Epithelial cell of esophagus (primary cell): Measurements from ENCODE around the gene SPCS1.

Experiments
- DNase-seq: peaks from one replicate; pipeline ENCODE4 v3.0.0; 2010; ENCODE audit warnings: low read depth
- H3K4me3 ChIP-seq: 2 replicates; pipeline ENCODE4 v1.5.1; 2011; ENCODE audit warnings: mild to moderate bottlenecking, low read length, control low read depth
- TF ChIP-seq, protein P1 (sequence below): IDR thresholded peaks from 2 replicates; pipeline ENCODE4 v1.5.1; 2011; ENCODE audit warnings: low read depth, mild to moderate bottlenecking, low read length, control low read depth, inconsistent platforms; ENCODE audit not compliant: insufficient read depth; ENCODE audit errors: missing control alignments

SPCS1 gene

DNA sequence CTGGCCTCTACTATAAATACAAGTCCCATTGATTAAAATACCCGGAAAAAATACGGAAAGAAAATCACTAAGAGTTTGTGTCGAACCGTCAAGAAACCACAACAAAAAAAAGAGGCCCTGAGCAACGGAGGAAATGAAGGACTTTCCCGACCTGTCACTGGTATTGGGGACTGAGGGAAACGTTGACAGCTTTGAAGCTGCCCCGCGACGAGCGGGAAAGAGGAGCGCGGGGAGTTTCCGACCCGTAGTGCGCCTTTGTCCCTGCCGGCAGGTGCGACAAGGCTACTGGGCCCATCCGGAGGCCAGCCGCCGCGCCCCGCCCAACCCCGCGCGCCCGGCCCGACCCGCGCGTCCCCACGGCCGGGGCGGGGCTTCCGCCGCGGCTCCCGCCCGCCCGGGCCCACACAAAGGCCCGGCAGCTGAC, 20.6 kb upstream of the SPCS1 start:
- TF ChIP-seq, protein P1, sequence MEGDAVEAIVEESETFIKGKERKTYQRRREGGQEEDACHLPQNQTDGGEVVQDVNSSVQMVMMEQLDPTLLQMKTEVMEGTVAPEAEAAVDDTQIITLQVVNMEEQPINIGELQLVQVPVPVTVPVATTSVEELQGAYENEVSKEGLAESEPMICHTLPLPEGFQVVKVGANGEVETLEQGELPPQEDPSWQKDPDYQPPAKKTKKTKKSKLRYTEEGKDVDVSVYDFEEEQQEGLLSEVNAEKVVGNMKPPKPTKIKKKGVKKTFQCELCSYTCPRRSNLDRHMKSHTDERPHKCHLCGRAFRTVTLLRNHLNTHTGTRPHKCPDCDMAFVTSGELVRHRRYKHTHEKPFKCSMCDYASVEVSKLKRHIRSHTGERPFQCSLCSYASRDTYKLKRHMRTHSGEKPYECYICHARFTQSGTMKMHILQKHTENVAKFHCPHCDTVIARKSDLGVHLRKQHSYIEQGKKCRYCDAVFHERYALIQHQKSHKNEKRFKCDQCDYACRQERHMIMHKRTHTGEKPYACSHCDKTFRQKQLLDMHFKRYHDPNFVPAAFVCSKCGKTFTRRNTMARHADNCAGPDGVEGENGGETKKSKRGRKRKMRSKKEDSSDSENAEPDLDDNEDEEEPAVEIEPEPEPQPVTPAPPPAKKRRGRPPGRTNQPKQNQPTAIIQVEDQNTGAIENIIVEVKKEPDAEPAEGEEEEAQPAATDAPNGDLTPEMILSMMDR = no peak
- DNase-seq = peak; percentile 71
- peak overlapping the region; percentile 75 for H3K4me3 ChIP-seq

DNA sequence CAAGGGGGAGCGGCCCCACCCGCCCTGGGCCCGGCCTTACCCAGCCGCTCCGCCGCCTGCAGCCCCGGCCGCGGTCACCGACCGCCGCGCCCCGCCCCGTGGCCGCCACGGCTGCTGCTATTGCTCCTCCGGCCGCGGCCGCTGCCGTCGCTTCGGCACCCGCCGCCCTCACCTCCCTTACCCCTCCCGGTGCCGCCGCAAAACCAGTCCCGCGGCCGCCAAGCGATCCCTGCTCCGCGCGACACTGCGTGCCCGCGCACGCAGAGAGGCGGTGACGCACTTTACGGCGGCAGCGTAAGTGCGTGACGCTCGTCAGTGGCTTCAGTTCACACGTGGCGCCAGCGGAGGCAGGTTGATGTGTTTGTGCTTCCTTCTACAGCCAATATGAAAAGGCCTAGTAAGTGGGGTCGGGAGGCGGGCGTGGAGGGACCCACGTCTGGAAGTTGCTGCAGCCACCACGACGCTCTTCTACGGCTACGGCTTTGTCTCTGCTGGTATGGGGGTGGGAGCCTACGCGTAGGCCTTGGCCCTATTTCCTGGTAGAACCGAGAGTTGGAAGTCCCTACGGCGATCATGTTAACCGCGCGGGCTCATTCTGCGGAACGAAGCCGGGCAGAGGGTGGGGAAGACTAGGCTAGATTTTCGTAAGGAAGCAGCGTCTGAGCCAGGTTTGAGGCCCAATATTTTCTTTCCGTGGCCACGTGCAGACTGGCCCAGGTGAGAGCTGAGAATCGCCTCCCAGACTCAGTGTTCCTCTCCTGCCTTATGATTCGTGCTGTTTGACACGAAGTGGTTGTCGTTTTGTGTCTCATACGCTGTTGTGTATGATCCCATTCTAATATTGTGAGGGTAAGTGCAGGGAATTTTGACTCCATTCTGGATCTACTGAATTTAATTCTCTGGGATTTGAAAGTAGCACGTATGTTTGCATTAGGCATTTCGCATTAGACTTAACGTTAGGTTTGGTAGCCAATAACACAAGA, 19.9 kb upstream of the SPCS1 start, which contains the start of the genes GNL3 and PBRM1:
Gene GNL3, plus strand, starts transcription at position 324 of the 983 bp plus-strand sequence. Its CDS starts 61 bp downstream, at position 385.
Gene PBRM1, minus strand, starts transcription at position 205 of the 983 bp plus-strand sequence.
- DNase-seq = peak; percentile 97
- TF ChIP-seq, protein P1 = no peak
- H3K4me3 ChIP-seq = peak within 1 kb of the TSS; percentile 96

DNA sequence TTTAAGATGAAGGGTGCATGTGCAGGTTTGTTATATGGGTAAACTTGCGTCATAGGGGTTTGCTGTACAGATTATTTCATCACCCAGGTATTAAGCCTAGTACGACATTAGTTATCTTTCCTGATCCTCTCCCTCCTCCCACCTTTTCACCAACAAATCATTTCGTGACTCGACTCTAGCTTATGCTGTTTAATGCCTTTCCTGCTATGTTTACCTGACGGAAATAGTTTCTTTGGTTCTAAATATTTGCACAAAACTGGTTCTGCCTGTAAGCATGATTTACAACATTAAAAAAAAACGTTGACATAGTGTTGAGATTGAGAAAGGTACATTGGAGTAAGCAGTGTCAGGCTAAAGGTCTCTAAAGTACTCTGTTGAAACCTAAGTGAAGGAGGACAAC, 17.6 kb upstream of the SPCS1 start:
- DNase-seq = peak; percentile 62
- H3K4me3 ChIP-seq = no peak overlapping the region
- TF ChIP-seq, protein P1 = no peak

DNA sequence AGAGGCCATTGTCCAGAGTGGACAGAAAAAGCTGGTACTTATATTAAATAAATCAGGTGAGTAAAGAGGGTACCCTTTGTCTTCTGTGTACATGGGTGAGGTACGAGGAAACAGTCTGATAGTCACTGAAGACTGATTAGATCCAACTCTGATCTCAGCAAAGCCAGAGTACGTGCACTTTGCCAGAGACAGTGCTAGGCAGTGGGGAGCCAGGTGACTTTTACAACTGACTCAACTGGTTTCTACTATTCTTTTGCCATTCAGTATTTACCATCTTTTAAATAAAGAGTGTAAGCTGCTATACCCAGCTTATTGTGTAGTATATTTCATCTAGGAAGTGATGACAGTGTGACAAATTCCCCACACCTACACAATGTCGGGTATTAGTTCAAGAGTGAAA, 16.8 kb upstream of the SPCS1 start:
- TF ChIP-seq, protein P1 = no peak
- no peak overlapping the region for H3K4me3 ChIP-seq

DNA sequence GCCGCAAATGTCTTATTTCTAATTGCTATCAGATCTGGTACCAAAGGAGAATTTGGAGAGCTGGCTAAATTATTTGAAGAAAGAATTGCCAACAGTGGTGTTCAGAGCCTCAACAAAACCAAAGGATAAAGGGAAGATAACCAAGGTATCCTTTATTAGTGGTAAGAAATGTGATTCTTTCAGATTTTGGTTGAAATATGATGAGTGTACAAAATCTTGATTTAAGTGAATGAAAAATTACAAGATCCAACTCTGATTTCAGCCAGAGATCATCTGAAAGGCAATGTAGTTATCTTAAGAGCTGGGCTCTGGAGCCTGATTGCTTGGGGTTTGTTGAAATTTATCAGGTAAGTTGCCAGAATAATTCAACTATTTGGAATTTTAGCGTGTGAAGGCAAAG, 15.3 kb upstream of the SPCS1 start:
- TF ChIP-seq, protein P1 = no peak
- H3K4me3 ChIP-seq = no peak overlapping the region
- DNase-seq = no peak

More for the DNA sequence above, 16.8 kb upstream of the SPCS1 start:
- DNase-seq = no peak

DNA sequence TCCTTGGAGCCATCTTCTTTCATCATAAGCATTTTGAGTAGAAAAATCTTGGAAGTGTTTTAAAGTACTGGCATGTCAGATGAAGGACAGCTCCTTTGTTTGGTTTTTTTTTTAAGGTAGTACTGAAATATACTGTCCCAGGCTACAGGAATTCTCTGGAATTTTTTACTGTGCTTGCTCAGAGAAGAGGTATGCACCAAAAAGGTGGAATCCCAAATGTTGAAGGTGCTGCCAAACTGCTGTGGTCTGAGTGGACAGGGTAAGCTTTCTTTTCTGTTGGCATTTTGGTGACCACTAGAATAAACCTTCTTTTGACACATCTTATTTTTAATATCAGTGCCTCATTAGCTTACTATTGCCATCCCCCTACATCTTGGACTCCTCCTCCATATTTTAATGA, 12.8 kb upstream of the SPCS1 start:
- TF ChIP-seq, protein P1 = no peak
- H3K4me3 ChIP-seq = no peak overlapping the region
- DNase-seq = no peak
